Measurements from ENCODE around the gene MAPKAPK2.

Gene MAPKAPK2

GRCh38 chr1:206661161-206661820, 23.4 kb upstream of the MAPKAPK2 start:
- no peak for DNase-seq

- DNase-seq, result no peak
Observed at GRCh38 chr1:206662396-206663092, 22.2 kb upstream of the MAPKAPK2 start.

- DNase-seq, result no peak
Observed at GRCh38 chr1:206663362-206663761, 21.3 kb upstream of the MAPKAPK2 start.

- DNase-seq, result no peak
Observed at GRCh38 chr1:206663832-206664652, 20.7 kb upstream of the MAPKAPK2 start.

GRCh38 chr1:206664740-206665139, 20.0 kb upstream of the MAPKAPK2 start:
- no peak for DNase-seq

DNA sequence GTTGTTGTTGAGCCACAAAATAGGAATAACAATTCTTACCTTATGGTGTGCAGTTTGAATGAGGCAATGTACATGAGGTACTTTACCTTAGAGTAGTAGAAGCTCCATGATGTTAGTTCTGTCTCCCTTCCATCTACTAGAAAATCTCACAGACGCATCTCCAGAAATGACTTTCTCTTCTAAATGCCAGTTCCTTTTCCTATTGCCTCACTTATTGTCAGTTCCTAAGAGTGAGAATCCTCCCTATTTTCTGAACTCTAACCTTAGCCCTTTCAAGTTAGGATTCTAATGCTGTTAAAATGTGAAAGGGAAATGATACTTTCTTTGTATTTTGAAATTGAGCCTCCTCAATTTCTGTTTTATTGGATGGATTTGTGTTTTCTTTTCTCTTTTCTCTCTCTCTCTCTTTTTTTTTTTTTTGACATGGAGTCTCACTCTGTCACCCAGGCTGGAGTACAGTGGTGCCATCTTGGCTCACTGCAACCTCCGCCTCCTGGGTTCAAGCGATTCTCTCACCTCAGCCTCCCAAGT, 18.6 kb upstream of the MAPKAPK2 start:
- DNase-seq, result no peak

DNA sequence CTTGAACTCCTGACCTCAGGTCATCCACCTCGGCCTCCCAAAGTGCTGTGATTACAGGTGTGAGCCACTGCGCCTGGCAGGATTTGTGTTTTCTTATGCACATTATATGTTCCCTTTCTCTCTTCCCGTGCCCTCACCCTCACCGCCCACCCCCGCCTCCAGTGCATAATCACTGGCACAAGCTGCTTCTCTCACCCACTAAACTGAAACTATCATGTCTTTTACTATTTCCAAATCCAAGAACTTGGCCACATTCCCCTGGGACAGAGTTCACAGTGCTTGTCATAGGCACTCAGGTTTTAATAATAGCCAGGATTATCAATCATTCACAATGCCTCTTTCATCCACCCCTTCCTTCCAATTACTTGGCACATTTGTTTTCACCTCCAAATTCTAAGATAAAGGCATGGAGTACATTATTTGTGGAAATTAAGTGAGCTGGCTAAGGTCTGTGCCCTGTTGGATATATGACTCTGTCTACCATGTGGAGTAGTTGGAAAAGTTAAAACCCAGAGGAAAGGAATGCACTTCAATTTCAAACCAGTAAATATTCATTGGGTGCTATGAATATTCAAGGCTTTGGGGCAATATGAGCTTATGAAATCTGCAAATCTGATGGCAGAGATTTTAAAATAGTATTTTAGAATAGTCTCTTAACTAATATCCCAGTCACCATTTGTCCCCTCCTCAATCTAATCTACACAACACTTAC, 17.6 kb upstream of the MAPKAPK2 start:
- DNase-seq, result no peak

DNA sequence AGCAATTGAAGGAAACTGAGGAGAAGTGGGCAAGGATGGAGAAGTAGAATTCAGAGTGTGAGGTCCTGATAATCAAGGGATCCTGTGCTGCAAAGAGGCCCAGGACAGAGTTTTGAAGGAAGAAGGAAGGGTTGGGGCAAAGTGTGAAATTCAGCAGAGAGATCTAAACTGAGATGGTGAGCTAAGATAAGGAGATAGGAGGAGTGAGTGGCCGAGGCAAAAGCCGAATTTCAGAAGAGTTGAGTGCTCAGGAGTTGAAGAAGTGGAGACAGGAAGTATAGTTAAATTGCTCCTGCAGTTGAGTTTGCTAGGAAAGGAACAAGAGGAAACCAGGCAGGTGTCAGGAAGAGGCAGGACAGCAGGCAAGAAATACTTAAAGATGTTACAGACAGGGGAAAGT, 16.4 kb upstream of the MAPKAPK2 start:
- no peak for DNase-seq

- no peak for DNase-seq
Observed at GRCh38 chr1:206668874-206669410, 15.8 kb upstream of the MAPKAPK2 start.

DNA sequence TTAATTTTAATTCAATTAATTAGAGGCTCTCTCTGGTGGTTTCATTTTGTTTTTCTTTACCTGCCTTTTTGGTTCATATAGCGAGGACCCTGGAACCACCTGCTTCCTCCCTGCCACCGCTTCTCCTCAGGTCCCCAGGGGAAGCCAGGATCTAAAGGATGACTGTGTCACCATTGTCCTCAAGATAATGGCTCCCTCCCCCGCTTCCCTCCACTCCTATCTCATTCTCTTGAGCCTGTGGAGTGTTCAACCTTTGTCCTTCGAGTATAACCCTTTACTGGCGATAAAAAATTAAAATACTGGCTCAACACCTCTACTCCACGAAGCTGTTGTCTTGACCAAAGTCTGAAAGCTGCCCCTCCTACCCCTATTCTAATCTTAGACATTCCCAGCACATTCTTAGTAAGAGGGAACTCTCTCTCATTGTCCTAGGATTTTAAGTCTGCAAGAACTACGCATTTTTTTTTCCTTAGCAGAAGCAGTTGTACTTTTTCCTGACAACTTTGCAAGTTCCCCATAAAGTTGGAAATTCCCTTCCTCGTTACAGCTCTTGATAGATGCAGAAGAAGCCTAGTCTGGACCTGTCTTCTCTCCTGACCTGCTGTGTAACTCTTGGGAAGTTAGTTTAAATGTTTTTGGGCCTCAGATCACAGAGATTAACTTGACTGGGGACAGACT, 12.6 kb upstream of the MAPKAPK2 start:
- DNase-seq, result no peak

GRCh38 chr1:206672844-206673758, 11.6 kb upstream of the MAPKAPK2 start:
- no peak for DNase-seq

DNA sequence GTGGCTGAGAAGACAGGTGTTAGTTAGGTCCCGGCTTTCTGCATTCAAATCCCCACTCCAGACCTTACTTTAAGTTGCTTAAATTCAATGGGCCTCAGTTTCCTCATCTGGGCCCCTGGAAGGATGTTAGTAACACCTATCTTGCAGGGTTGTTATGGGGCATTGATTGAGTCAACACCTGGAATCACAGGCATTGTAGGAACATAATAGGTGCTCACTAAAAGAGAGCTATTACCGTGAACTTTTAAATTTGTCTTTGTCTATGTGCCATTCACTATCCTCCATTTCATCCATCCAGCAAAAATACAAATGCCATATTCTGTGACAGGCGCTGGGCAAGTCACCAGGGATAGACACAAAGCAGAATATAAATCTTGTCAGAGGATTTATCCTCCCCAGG, 10.5 kb upstream of the MAPKAPK2 start:
- no peak for DNase-seq

GRCh38 chr1:206674745-206675175, 9.9 kb upstream of the MAPKAPK2 start:
- DNase-seq, result no peak

DNA sequence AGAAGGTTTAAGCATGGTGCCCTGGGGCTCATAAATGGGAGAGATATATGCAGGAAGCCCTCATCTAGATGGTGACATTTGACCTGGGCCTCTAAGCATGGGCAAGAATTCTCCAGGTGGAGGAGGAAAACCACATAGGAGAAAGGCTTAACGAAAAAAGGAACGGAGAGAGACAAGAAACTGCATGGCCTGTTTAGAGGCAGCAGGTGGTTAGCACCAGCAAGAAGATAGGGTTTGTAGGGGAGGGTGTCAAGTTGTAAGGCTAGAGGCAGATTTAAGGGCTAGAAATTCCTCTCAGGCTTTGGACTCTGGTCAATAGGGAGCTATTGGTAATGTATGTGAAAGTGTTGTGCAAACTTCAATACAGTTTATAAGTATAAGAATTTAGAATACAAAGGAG, 8.2 kb upstream of the MAPKAPK2 start:
- no peak for DNase-seq

- no peak for DNase-seq
Observed at GRCh38 chr1:206678490-206678889, 6.2 kb upstream of the MAPKAPK2 start.

- no peak for DNase-seq
Observed at GRCh38 chr1:206679738-206680211, 4.9 kb upstream of the MAPKAPK2 start.

DNA sequence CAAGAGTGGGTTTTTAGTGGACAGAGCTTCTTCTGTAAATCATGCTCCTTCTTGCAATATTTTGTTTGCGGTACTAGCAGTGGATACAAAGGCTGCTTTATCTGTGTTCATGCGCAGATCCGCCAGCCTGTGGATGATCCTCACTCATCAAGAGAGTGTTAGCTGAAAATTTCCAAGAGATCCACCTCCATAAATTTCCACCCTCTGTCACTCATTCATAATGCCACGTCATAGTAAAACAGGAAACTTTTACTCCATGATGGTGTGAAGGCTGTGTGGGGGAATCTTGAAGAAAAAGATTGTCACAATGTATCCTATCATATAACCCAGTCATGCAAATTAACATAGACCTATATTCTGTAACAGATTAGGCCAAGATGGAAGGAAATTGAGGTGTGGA, 4.4 kb upstream of the MAPKAPK2 start:
- no peak for DNase-seq

GRCh38 chr1:206681359-206681758, 3.3 kb upstream of the MAPKAPK2 start:
- no peak for DNase-seq

DNA sequence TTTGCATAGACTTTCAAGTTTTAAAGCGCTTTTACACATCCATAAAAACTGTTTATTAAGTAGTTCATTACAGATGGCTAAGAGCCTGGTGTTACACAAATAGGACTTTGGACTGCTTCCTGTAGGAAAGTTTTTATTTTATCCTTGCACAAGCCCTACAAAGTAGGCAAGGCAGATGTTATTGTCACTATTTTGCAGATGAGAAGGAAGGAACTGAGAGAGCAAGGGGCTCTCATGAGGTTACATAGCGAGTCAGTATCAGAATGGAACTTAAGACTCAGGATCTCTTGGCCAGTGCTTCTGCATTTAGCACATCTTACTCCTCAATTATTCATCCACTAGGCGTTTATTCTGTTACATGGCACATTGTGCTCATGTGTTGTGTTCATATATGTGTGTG, 2.6 kb upstream of the MAPKAPK2 start:
- DNase-seq, result no peak

- DNase-seq, result no peak
Observed at GRCh38 chr1:206683313-206683712, 1.4 kb upstream of the MAPKAPK2 start.

DNA sequence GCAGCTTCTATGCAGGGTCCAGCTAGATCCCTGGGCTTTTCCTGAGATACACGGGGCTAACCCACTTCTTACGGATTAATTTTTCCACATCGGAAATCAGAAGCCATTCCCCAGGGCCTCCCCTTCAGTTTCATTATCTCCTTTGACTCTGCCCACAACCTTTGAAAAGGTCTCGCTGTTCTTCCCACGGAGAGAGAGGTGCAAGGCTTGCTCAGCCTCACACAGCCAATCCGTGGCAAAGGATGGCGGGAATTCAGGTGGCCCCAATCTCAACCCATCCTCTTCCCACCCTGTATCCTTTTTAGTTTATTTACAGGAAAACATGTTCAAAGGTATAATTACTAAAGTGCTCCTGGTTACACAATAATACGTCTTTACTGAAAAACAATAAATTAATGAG, 702 bp upstream of the MAPKAPK2 start:
- DNase-seq, result no peak

Data from NCI-H510A (cell line).